Measurements from ENCODE around the gene RMDN3.

RMDN3 gene

DNA sequence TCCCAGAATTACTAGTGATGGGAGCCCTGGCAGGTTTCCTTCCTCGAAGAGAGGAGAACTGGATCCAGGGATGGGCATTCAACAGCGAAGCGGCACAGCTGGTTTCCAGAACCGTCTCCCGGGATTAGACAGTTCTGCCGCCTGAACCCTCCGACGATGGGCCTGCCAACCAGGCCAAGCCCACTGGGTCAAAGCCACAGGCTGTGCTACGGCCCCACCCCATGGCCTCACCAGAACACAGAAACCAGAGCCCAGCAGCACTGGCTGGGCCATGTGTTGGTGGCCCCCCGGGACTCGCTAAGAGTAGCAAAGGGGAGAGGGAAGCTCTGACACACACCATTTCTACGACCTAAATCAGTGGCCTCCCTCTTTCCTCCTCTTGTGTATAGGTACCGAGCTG is 17.0 kb upstream of the RMDN3 start:
- no peak for DNase-seq (ENCODE audit: low read depth)

DNA sequence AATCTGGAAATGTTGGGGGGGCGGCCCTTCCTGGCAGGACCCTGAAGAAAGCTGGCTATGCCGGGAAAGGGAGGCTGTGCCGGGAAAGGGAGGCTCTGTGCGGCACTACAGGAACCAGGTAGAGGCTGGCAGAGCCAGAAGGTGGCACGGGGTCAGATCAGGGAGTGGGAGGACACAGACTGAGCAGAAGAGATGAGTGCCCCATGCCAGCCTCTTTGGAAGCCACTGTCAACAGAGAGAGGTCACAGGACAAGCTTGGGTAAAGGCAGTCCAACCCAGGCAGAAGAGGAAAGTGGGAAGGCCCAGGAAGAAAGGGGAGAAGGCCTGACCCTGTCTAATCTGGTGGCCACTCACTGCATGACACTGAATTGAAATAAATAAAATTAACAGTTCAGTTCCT is 16.2 kb upstream of the RMDN3 start:
- no peak for DNase-seq (ENCODE audit: low read depth)

DNA sequence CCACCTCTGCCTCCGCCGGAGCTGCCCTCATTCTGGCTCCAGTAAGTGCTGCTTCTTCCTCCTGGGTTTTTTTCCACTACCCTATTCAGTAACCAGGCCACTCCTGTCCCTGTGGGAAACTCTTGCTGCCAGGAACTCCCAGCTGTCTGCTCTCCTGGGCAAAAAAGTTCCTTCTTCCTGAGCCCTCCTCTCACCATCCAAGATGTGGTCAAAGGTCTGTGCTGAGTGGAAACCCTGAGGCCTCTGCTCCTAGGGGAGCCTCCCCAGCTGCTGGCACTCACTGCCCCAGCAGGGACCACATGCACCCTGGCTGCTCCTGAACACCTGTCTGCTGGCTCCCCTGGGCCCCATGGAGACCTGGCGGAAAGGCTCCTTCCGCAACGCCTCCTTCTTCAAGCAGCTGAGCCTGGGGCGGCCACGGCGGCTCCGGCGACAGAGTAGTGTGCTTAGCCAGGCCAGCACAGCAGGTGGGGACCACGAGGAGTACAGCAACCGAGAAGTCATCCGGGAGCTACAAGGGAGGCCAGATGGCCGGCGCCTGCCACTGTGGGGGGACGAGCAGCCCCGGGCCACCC is 15.2 kb upstream of the RMDN3 start:
- no peak for DNase-seq (ENCODE audit: low read depth)

DNA sequence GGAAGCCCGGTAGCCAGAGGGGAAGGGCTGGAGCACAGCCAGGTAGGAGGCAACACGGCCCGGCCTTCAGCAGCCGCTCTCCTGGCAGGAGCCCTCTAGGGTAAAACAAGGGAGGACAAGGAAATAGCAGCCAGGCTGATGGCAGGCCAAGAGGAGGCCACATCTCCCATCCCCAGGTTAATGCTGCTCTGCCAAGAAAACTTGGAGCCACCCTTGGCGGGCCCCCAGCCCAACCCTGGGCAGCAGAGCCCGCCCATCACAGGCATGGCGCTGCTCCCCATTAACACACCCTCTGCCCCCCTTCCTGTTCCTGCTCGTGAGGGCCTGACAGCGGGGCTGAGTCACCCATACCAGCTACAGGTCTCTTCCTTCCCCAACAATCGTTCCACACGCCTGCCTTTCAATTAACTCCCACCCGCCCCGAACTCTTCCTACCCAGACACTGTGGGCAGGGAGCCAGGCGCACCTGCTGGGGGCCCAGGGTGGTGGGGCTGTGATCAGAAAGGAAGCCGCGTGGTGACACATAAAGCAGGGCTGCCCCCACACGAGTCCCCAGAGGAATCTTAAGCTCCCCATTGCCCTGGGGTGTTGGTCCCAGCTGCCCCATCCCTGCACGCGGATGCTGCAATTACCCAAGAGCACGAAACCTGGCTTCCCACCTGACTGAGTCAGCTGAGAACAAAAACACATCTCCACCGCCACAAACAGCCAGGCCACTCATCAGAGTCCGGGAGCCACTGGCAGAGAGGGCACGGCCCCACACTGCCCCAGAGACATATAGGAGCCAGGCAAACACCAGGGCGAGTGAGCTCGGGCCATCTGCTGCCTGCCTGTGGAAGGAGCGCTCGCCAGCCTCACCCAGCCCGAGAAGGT is 14.5 kb upstream of the RMDN3 start, which contains the start of gene C15orf62:
Gene C15orf62 (plus strand): TSS at position 707 of the 873 bp plus-strand sequence. CDS start 516 bp downstream, outside the sequence.
- DNase-seq (ENCODE audit: low read depth), result no peak

DNA sequence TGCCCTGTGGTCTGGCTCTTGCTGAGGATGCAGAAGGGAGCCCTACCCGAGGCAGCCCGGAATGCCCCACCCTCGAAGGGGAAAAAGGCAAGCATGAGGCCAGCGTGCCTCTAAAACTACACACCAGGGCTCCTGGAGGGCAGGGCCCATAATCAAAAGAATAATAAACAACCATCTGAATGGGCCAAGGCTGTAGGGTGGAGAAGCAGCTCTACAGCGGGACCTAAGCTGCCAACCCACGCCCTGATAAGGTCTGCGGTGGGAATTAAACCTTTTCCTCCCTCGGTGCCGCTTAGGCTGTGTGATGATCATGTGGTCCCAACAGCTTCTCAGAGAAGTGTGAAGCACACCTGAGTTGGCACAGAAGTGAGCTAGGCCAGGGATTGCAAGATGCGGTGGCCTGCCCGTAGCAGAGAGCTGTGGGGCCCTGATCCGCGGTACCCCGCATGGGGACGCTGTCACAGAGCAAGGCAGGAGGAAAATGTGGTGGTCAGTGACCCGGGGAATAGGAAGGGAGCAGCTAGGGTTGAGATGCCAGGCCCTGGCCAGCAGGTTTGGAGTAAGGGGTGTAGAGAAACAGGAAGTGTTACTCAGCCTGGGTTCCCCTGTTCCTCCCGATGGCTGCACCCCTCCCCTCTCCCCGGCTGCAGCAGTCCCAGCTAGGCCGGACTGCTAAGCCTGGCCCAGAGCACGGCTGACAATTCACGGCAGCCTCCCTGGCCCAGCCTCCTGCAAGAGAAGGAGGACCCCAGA is 13.6 kb upstream of the RMDN3 start:
- no peak for DNase-seq (ENCODE audit: low read depth)

DNA sequence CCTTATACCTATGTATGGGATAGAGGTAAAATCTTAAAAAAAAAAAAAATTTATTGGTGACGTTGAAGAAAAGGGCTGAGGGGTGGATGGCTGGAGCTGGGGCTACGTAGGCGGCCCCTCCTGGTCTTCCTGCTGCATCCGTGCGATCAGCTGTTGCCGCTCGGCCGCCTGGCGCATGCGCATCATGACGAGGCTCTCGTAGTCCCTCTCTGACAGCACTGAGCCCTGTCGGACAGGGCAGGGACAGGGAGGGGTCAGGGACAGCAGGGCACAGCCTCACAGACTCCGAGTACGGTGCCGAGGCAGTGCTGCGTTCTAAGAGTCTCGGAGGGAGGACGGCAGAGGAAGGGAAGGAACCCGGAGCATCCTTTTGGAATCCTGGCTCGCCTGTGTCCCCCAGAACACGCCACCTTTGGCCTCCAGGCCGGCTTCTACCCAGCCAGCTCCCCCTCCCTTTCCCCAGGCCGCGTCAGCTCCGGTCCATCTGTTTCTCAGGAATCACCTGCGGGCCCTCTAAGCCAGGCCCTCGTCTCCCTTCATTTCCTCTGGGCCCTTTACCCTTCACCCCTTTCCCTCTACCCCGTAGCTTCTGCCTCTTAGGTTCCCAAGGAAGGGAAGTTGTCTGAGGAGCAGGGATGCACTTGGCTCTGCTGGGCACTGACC is 12.9 kb upstream of the RMDN3 start:
- no peak for DNase-seq (ENCODE audit: low read depth)

DNA sequence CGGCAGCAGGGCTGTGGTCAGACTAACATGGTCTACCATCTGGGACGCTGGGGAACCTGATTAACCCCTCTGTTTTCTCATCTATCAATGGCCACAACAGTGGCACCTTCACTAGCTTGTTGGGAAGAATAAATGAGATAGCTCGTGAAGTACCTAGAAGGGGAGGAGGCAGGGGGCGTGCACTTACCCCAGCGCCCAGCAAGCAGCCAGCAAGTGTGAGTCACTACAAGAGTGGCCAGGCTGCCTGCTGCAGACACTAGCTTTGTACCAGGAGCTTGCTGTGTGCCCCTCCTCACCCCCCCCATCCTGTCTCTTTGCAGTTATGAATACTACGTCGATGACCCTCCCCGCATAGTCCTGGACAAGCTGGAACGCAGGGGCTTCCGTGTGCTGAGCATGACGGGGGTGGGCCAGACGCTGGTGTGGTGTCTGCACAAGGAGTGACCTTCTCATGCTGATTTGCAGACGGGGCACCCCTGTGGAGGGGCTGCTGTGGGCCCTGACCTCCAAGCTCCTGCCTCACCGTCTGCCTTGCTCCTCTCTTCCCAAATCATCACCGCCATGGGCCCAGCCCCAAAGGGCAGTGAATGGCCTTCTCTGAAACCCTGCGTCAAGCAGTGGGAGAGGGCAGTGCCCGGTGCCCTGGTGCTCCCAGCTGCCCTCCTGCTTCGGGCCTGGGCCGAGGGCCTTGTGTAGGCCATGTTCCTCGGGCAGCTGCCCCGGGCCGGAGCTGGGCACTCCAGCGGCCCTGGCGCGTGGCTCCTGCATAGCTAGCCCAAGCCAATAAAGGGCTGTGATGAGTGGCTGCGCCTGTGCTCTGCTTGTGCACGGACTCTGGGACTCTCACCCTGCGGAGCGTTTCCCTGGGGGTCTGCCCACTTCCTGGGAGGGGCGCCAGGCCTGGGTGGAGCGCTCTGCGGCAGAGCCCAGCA is 12.1 kb upstream of the RMDN3 start:
- DNase-seq (ENCODE audit: low read depth), result no peak

DNA sequence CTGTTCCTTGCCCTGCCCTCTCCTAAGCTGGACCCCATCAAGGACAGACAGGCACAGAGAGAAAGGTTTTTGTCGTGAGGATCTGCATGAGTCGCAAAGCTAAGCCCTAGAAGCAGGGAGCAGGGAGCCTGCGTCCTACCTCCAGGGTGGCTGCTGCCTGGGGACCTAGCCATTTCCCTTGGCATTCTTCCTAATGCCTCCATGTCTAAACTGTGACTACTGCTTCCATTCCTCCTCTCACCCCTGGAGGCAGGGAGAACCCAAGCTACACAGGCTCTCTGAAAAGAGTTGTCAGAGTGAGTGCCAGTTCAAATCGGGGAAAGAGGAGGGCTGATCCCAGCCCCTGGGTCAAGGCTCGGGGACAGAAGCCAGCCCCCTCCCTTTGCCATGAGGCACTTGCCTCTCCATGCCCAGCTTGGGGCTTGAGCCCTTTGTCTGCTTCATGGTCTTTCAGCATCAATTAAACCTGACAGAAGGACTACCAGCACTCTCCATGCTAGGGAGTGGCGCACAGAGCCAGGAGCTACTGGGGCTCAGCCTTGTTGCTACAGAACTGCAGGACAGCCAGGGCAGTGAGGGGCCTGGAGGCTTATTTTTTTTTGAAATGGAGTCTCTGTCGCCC is 11.3 kb upstream of the RMDN3 start:
- DNase-seq (ENCODE audit: low read depth), result no peak

DNA sequence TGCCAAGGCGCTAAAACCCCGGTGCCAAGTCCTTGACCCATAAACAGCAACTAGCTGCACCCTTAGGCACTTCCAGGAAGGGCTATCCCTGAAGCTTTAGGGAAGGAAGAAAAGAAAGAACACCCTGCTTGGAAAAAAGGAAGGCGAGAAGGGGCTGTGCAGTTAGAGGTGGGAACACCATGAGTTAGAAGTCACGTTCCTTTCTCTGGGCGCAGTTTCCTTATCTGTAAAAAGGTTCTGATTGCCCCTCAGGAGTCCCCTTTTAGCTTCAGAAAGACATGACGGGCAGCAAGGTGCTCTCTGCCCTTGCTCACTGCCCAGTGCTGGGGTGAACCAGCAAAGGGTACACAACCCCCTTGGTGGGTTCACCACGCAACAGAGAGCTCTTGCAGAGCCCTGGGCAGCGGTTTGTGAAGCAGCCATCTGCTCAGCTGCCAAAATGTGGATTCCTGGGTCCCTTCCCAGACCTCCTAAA is 9.6 kb upstream of the RMDN3 start:
- no peak for DNase-seq (ENCODE audit: low read depth)

DNA sequence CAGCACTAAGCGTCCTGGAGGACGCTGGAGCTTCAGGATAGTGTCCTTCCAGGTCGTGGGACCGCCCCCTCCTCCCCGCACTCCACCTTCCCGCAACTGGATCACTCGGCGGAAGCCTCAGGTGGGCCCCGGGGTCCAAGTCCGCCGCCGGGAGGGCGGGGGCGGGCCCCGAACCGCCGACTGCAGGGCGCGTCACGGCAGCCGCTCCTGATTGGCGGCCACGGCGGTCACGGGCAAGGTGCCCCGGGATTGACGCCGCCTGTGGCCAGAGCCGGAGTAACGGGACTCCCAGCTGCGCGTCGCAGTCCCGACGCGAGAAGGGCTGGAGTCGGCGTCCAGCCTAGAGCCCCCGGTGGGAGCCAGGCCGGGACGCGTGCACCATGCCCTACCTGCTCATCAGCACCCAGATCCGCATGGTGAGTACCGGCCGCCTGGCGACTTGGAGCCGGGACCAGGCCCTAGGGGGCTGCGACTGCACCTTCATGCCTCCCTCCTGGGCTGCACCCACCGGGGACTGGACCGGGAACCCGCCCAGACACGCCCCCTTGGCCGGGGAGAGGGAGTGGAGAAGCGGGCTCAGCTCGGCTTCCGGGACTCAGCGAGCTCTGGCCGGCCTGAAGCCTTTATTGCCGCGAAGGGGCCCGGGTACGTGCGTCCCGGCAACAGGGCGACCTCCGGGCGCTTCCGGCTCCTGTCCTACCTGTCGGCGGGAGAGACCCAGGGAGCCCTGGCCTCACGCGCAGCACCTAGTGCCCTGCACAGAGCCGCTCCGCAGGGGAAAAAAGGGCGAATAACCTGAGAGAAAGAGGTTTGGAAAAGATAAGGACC is 9.0 kb upstream of the RMDN3 start, which contains the start of gene GCHFR:
Gene GCHFR (plus strand): TSS at position 268 of the 828 bp plus-strand sequence. CDS start 113 bp downstream, at position 381.
- DNase-seq (ENCODE audit: low read depth), result no peak

DNA sequence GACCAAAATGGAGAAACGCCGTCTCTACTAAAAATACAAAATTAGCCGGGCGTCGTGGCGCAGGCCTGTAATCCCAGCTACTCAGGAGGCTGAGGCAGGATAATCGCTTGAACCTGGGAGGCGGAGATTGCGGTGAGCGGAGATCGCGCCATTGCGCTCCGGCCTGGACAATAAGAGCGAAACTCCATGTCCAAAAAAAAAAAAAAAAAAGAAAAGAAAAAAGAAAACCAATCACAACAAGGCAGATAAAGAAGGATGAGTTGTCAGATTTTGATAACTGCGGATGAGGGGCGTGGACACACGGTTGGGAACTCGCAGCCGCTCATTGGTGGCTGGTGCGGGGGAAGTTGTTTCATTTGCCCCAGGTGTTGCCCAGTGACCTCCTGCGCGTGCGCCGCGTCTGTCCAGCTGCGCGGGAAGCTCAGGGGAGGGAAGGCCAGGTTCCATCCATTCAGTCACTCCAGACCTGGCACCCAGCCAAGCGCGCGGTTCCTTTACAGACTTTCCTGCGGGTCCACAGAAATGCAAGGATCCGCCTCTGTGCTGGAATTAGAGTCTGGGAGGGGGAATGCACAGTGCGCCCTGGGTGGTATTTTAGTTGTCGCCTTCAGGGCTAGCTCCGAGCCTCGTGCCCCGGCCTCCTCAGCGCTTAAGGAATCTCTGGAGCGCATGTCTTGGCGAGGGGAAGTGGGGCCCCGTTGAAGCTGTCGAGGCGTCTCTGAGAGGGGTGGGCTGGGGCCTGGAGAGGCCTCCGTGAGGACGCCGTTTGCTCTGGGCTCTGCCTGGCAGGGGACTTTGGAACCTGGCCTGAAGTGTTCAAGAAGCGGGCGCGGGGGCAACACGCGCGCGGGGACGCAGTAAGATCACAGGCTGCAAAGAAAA is 8.1 kb upstream of the RMDN3 start:
- DNase-seq (ENCODE audit: low read depth), result no peak

DNA sequence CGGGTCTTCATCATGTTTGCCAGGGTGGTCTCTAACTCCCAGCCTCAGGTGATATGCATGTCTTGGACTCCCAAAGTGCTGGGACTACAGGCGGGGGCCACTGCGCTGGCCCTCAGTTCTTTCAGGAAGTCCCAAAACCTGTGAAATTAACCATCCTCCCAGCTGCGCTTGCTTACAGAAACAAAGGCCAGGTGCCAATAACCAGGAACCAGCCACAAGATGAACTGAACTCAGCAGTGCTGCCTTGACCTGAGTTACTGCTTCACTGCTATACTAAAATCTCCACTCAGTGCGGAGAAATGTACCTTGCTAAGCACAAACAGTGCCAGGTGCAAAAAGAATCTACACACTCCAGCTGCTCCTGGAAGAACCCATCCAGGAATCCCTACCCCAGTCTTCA is 4.9 kb upstream of the RMDN3 start:
- no peak for DNase-seq (ENCODE audit: low read depth)

DNA sequence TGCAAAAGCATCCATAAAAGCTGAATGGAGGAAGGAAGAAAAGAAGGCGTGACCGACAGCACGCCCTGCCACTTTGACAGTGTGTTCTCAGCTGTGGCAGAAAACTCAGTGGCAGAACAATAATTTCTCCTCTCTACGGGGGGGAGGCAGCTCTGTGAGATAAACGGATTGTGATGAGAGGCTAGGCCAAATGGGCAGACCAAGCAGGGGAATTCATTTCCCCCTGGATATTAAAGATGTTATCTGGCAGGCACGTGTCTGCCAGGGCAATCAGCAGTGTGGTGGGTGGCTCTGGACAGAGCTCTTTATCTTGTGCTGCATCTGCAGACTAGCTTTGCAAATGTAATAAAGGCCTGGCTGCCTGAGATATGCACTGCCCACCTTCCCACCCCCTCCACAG is 1.9 kb upstream of the RMDN3 start:
- DNase-seq (ENCODE audit: low read depth), result no peak

DNA sequence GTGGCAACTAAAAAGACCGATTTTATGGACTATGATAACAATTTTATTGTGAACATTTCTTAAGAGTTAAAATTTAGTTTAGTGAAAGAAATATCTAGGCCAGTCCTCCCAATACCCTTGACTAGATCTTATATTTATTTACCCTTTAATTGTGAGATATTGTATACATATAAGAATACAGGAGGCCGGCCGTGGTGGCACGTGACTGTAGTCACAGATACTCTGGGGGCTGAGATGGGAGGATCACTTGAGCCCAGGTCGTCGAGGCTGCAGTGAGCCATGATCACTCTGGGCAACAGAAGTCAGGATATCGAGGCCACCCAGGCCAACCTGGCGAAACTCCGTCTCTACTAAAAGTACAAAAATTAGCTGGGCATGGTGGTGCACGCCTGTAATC is 756 bp upstream of the RMDN3 start:
- DNase-seq (ENCODE audit: low read depth), result no peak

DNA sequence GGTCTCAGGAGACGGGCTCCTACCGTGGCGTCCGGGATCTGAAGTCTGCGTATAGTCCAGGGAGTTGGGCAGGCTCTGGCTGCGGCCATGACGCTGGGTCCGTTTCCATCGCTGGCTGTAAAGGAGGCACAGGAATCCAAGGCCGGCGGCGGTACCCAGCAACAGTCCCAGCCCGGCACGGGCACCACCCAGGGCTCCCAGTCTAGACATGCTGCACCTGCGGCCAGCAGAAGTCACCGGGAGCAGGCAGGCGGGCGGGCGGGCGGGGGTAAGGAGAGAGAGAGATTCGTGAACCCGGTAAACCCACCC is 526 bp downstream of the RMDN3 start:
- no peak for DNase-seq (ENCODE audit: low read depth)

DNA sequence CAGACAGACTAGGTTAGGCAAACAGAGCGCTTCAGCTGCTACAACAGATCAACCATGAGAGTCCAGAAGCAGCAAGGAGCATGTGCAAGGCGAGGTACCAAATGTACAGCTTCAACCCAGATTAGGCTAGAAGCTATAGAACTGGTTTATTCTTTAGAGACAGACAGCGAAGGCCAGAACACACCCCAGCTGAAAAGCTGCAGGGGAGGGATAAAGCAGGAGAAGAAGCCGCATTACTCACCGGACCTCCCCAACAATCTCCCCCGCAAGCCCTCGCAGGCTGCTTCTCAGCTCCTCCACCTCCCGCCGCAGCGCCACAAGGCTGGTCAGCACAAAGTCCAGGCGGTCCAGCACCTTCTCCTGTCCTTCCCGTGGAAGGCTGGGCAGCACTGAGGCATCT is 3.3 kb downstream of the RMDN3 start:
- DNase-seq (ENCODE audit: low read depth), result no peak

DNA sequence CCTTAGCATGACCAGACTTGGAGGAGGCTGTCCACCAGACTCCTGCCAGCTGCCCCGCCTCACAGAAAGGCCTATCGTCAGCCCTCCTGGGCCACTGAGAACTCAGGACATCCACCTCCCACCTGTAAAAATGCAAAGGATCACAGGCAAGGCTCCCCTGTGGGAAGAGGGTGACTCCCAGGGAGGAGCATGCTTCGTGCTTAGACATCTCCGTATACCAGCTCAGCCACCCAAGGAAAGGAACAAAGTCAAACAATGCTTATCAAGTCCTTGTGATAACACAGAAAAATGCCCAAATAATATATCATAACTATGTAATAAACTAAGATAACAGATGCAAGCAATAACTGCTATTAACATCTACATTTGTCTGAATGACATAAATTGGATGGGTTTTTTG is 4.2 kb downstream of the RMDN3 start:
- no peak for DNase-seq (ENCODE audit: low read depth)

DNA sequence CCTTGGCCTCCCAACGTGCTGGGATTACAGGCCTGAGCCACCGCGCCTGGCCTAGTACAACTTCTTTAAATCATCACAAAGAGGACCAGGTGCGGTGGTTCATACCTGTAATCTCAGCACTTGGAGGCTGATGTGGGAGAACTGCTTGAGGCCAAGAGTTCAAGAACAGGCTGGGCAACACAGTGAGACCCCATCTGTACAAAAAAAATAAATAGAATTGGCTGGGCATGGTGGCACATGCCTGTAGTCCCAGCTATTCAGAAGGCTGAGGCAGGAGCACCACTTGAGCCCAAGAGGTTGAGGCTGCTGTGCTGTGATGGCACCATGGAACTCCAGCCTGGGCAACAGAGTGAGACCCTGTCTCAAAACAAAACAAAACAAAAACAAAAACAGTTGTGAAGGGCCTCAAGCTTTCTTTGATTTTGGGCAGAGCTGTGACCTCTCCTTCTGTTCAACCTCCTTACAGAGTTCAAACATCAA is 5.9 kb downstream of the RMDN3 start:
- no peak for DNase-seq (ENCODE audit: low read depth)

Data from CMK (cell line).